Gastrocnemius medialis (tissue), 4 donors: ENCODE measurements around the gene ATP7B. TPM values are rescaled to one million over a fixed set of nuclear protein-coding genes. Genes with fewer than 3 reads are reported as not detected.

Experiments used
- ATAC-seq, 2 donors: fragments of 150-250 bp; one replicate each; pipeline ENCODE4 v1.9.1; 2016
- DNase-seq, 2 donors: peaks; one replicate each; pipeline ENCODE4 v3.0.0-alpha.2; 2019
- H3K27ac ChIP-seq, 4 donors: fragments of 200-600 bp; sonication (generic); 1 replicate in 1 of 4; 2 replicates in 3 of 4; pipeline ENCODE4 v1.5.1; 2016 to 2018; ENCODE audit warnings: mild to moderate bottlenecking in 2 of 4, moderate library complexity in 1 of 4
- H3K27me3 ChIP-seq, 3 donors: fragments of 200-600 bp; sonication (generic) in 2 of 3; 1 replicate in 1 of 3; 2 replicates in 2 of 3; pipeline versions ENCODE4 v1.5.1 to v1.6.0; 2016 to 2019; ENCODE audit warnings: mild to moderate bottlenecking in 1 of 3, moderate library complexity in 1 of 3
- H3K36me3 ChIP-seq, 2 donors: fragments of 200-600 bp; sonication (generic) in 1 of 2; one replicate each; pipeline ENCODE4 v1.5.1; 2017 to 2018
- H3K4me1 ChIP-seq, 2 donors: fragments of 200-600 bp; sonication (generic) in 1 of 2; one replicate each; pipeline ENCODE4 v1.5.1; 2016 to 2017; ENCODE audit warnings: mild to moderate bottlenecking in 2 of 2
- H3K4me3 ChIP-seq, 4 donors: fragments of 200-600 bp; sonication (generic) in 3 of 4; 1 replicate in 1 of 4; 2 replicates in 3 of 4; pipeline ENCODE4 v1.5.1; 2016 to 2019; ENCODE audit warnings: mild to moderate bottlenecking in 2 of 4
- H3K9me3 ChIP-seq, 3 donors: fragments of 200-600 bp; sonication (generic) in 2 of 3; 1 replicate in 1 of 3; 2 replicates in 2 of 3; pipeline ENCODE4 v1.5.1; 2016 to 2019
- POLR2A ChIP-seq, 2 donors: fragments of 450-650 bp; IDR thresholded peaks; one replicate each; pipeline ENCODE4 v1.6.1; 2017; ENCODE audit warnings: antibody characterized with exemption in 2 of 2, mild to moderate bottlenecking in 2 of 2, moderate library complexity in 2 of 2
- in situ Hi-C, 4 donors: fragments of 200-750 bp; cut with MboI; loops; one replicate each; pipeline versions ENCODE4 v1.15.0 to v1.8.0; 2017; ENCODE audit warnings: low sequenced_read_pairs in 4 of 4
- intact Hi-C: fragments of 100-400 bp; cut with DNase I; formaldehyde crosslinking; loops from one replicate; pipeline ENCODE4 v1.15.1; 2023; ENCODE audit warnings: low total_unique reads
- total RNA-seq, 4 donors: library from RNA; depleted of rRNA; stranded (reverse); fragments of >200 nt; gene quantifications; one replicate each; pipeline versions ENCODE4 v1.1.0 to v1.2.3, GENCODE V29; 2016
- TF ChIP-seq, protein P1 (sequence below), 5 experiments: fragments of 450-650 bp in 3 of 5; fragments of 200-600 bp in 2 of 5; sonication (generic) in 2 of 5; IDR thresholded peaks in 4 of 5; conservative IDR thresholded peaks in 1 of 5; 1 replicate in 4 of 5; 2 replicates in 1 of 5; pipeline ENCODE4 v1.5.1; 2016 to 2019; ENCODE audit warnings: antibody characterized with exemption in 5 of 5, mild to moderate bottlenecking in 3 of 5, moderate library complexity in 3 of 5

Gene ATP7B
- total RNA-seq, 4 donors from 2014 or later: 1.6 to 3.3 (median 2.6) TPM

DNA sequence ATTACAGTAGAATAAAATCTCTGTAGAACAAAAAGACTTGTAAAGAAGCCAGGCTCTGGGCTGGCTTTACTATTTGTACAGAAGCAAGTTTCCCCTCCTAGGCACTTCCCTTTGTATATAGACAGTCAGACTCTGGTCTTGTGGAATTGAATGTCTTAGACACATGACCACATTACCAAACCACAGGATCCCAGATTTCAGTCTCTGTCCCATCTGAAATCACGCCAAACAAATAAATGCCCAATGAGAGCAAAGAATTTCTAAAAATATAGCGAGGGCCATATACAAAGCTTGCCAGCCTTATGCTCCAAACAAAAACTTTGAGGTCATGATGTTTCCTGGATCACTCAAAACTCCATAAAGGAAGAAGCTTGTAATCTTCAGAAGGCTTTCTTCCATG is 125.6 kb downstream of the ATP7B start:
- DNase-seq (no peak), ATAC-seq (no peak)
- no peaks in the 10 kb centered on the region for H3K9me3 ChIP-seq
- TF ChIP-seq, protein P1, sequence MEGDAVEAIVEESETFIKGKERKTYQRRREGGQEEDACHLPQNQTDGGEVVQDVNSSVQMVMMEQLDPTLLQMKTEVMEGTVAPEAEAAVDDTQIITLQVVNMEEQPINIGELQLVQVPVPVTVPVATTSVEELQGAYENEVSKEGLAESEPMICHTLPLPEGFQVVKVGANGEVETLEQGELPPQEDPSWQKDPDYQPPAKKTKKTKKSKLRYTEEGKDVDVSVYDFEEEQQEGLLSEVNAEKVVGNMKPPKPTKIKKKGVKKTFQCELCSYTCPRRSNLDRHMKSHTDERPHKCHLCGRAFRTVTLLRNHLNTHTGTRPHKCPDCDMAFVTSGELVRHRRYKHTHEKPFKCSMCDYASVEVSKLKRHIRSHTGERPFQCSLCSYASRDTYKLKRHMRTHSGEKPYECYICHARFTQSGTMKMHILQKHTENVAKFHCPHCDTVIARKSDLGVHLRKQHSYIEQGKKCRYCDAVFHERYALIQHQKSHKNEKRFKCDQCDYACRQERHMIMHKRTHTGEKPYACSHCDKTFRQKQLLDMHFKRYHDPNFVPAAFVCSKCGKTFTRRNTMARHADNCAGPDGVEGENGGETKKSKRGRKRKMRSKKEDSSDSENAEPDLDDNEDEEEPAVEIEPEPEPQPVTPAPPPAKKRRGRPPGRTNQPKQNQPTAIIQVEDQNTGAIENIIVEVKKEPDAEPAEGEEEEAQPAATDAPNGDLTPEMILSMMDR (IDR thresholded peaks at IDR 0.05 in 4 of 5, conservative IDR thresholded peaks at IDR 0.05 in 1 of 5): no peak
- TF ChIP-seq POLR2A (IDR thresholded peaks at IDR 0.05): no peak
- H3K27me3 ChIP-seq: no peaks in the 10 kb centered on the region
- in situ Hi-C loops: no loop called here
- H3K27ac ChIP-seq: no peak overlapping the region
- H3K4me1 ChIP-seq: no peaks in the 10 kb centered on the region
- intact Hi-C loops: no loop called here
- H3K4me3 ChIP-seq: no peak overlapping the region
- no peaks in the 10 kb centered on the region for H3K36me3 ChIP-seq

DNA sequence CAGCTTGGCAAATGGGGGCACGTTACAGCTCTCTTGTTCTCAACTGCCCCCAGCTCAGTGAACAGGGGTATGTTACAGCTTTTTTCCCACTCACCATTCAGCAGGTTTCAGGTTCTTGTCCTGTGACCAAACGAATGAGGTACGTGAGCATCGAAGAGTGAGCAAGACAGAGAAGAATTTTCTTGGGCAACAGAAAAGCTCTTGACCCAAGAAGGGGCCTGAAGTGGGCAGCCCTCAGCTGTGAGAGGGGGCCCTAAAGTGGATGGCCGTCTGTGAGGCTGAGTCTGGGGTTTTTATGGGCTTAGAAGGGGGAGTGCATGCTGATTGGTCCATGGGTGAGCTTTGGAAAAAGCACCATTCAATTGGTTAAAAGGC is 128.0 kb downstream of the ATP7B start:
- H3K4me1 ChIP-seq: no peaks in the 10 kb centered on the region
- DNase-seq (no peak), ATAC-seq (no peak)
- in situ Hi-C loops: no loop called here
- TF ChIP-seq, protein P1 (IDR thresholded peaks at IDR 0.05 in 4 of 5, conservative IDR thresholded peaks at IDR 0.05 in 1 of 5): no peak
- TF ChIP-seq POLR2A (IDR thresholded peaks at IDR 0.05): no peak
- H3K9me3 ChIP-seq: no peaks in the 10 kb centered on the region
- no peak overlapping the region for H3K4me3 ChIP-seq
- no peaks in the 10 kb centered on the region for H3K27me3 ChIP-seq
- H3K27ac ChIP-seq: no peak overlapping the region
- no peaks in the 10 kb centered on the region for H3K36me3 ChIP-seq
- intact Hi-C loops: no loop called here

Other genes starting within 250 kb of the ATP7B start
- 1 to 10 TPM; 1.8 to 6.0 (median 4.7) TPM for gene DHRS12, start 207.3 kb downstream of the ATP7B start, total RNA-seq
- gene TMEM272, start 166.3 kb downstream of the ATP7B start, total RNA-seq: under 1 TPM in 3 of 4 donors, not detected in 1; 0.20 to 0.41 (median 0.27) TPM
- not detected for gene CCDC70, start 149.5 kb downstream of the ATP7B start, total RNA-seq
- gene ALG11, start 948 bp upstream of the ATP7B start, total RNA-seq: 10 to 100 TPM in 2 of 4 donors, 1 to 10 TPM in 2; 8.9 to 14.2 (median 10.1) TPM
- gene UTP14C, start 13.2 kb upstream of the ATP7B start, total RNA-seq: 10 to 100 TPM in 2 of 4 donors, 1 to 10 TPM in 2; 8.1 to 11.4 (median 9.5) TPM
- gene NEK5, start 117.6 kb upstream of the ATP7B start, total RNA-seq: under 1 TPM in 1 of 4 donors, not detected in 3; 0.07 TPM
- gene NEK3, start 148.1 kb upstream of the ATP7B start, total RNA-seq: 1 to 10 TPM; 4.7 to 9.1 (median 6.4) TPM